Smooth muscle cell of trachea (primary cell): ENCODE measurements around the gene ARL8A. TPM values are rescaled to one million over a fixed set of nuclear protein-coding genes. Genes with fewer than 3 reads are reported as not detected.

Experiments
- total RNA-seq: library from RNA; depleted of rRNA; stranded (reverse); fragments of >200 nt; gene quantifications from 2 replicates; pipeline ENCODE4 v1.2.1, GENCODE V29; 2014

ARL8A gene
- 17.0 and 27.1 TPM in 2 replicates for total RNA-seq

GRCh38 chr1:202144402-202145067 lies at the start of gene ARL8A:
ARL8A (minus strand) TSS chr1:202144737; CDS start chr1:202144572, 165 bp downstream.

GRCh38 chr1:202193614-202194327 lies 49.2 kb upstream of the ARL8A start, which contains the start of gene LGR6:
LGR6 (plus strand) TSS chr1:202193799; CDS start chr1:202193990, 191 bp downstream.

GRCh38 chr1:202160377-202160940 lies 15.9 kb upstream of the ARL8A start, which contains the start of gene PTPN7:
PTPN7 (minus strand) TSS chr1:202160602; CDS start chr1:202159402, 1,200 bp downstream.

GRCh38 chr1:202122639-202123335 lies 21.8 kb downstream of the ARL8A start, which contains the start of gene GPR37L1:
GPR37L1 (plus strand) TSS chr1:202122917; CDS start chr1:202122964, 47 bp downstream.

Other genes with a start within 250 kb of the ARL8A start
- 7.7 and 22.2 TPM in 2 replicates for gene LMOD1, start 198.2 kb downstream of the ARL8A start, total RNA-seq
- 39.7 and 62.4 TPM in 2 replicates for gene TIMM17A, start 189.2 kb downstream of the ARL8A start, total RNA-seq
- 69.1 and 122 TPM in 2 replicates for gene RNPEP, start 162.1 kb downstream of the ARL8A start, total RNA-seq
- gene ELF3, start 134.2 kb downstream of the ARL8A start, total RNA-seq, result under 0.01 and 1.2 TPM in 2 replicates
- not detected in 2 replicates for gene GPR37L1, start 21.8 kb downstream of the ARL8A start, total RNA-seq
- gene PTPN7, start 15.9 kb upstream of the ARL8A start, total RNA-seq, result not detected in 2 replicates
- not detected in 2 replicates for gene LGR6, start 49.1 kb upstream of the ARL8A start, total RNA-seq
- gene UBE2T, start 197.2 kb upstream of the ARL8A start, total RNA-seq, result 5.3 and 51.3 TPM in 2 replicates
- gene PPP1R12B, start 204.0 kb upstream of the ARL8A start, total RNA-seq, result 19.2 and 22.3 TPM in 2 replicates